HCT116 (cell line): ENCODE measurements around the gene TDRD7. TPM values are rescaled to one million over a fixed set of nuclear protein-coding genes. Genes with fewer than 3 reads are reported as not detected.
A peak's percentile ranks its signal among the peaks of the same experiment; 100 is the strongest.

Experiments used
- ATAC-seq: fragments of 200-7000 bp; cut with Tn5 transposase; 2 replicates; pipeline ENCODE4 v1.9.1; 2020; ENCODE audit warnings: mild to moderate bottlenecking, moderate library complexity
- BruUV-seq: library from RNA; stranded (reverse); fragments of 400-500 nt; replicated peaks from 2 replicates; lab custom pipeline; 2021; lab: Mats Ljungman, UMichigan
- CTCF ChIA-PET: fragments of 300-600 bp; sonication (Branson Sonifier 250); formaldehyde crosslinking; loops from one replicate; lab custom pipeline; 2021; ENCODE audit warnings: antibody characterized with exemption; lab: Charles Lee
- POLR2A ChIA-PET: fragments of 300-600, 350-600 bp; sonication (Branson Sonifier 250); formaldehyde crosslinking; loops from one replicate; lab custom pipeline; 2021; ENCODE audit warnings: antibody characterized with exemption; lab: Charles Lee
- RAD21 ChIA-PET, 2 experiments: fragments of 300-600 bp; sonication (Branson Sonifier 250); formaldehyde crosslinking; loops; one replicate each; lab custom pipeline; 2023; ENCODE audit warnings: low total read pairs in 2 of 2; ENCODE audit not compliant: uncharacterized antibody in 2 of 2, unreplicated experiment in 2 of 2, low non-redundant PET in 1 of 2; lab: Charles Lee
- DNase-seq: peaks from one replicate; pipeline ENCODE4 v3.0.0-alpha.2; 2010; ENCODE audit warnings: low read depth, low spot score
- H2AFZ ChIP-seq: fragments of 200-600 bp; shearing (Covaris generic), sonication (generic); 2 replicates; pipeline ENCODE4 v1.6.1; 2017; ENCODE audit warnings: low read depth, mixed run types, mixed read lengths, antibody characterized with exemption, low read length; ENCODE audit not compliant: poor library complexity, severe bottlenecking
- H3K27ac ChIP-seq: 2 replicates; pipeline ENCODE4 v1.5.1; 2012; ENCODE audit warnings: low read depth, low read length
- H3K27me3 ChIP-seq: fragments of 200-600 bp; sonication (generic); 2 replicates; pipeline ENCODE4 v1.6.1; 2016; ENCODE audit warnings: mixed run types, low read length, mixed read lengths; ENCODE audit not compliant: insufficient read depth
- H3K36me3 ChIP-seq, 2 experiments: fragments of 200-500 bp in 1 of 2; fragments of 200-600 bp in 1 of 2; sonication (Bioruptor generic) in 1 of 2; sonication (generic) in 1 of 2; 2 replicates each; pipeline versions ENCODE4 v1.5.1 to v1.6.1; 2014 to 2016; ENCODE audit warnings: low read length in 2 of 2, inconsistent platforms in 1 of 2, mixed read lengths in 1 of 2, mixed run types in 1 of 2; ENCODE audit not compliant: insufficient read depth in 2 of 2, control insufficient read depth in 1 of 2
- H3K4me1 ChIP-seq, 2 experiments: fragments of 200-600 bp in 1 of 2; sonication (generic) in 1 of 2; 2 replicates each; pipeline versions ENCODE4 v1.5.1 to v1.6.1; 2012 to 2017; ENCODE audit warnings: low read length in 2 of 2, inconsistent platforms in 1 of 2, mild to moderate bottlenecking in 1 of 2, mixed read lengths in 1 of 2, mixed run types in 1 of 2, moderate library complexity in 1 of 2; ENCODE audit not compliant: insufficient read depth in 2 of 2, control insufficient read depth in 1 of 2
- H3K4me2 ChIP-seq: fragments of 200-600 bp; sonication (generic); 2 replicates; pipeline ENCODE4 v1.6.1; 2017; ENCODE audit warnings: mixed run types, low read length, mixed read lengths
- H3K4me3 ChIP-seq, 2 experiments: fragments of 200-600 bp in 1 of 2; sonication (generic) in 1 of 2; replicated peaks in 1 of 2; 2 replicates each; pipeline ENCODE4 v1.5.1; 2011 to 2016; ENCODE audit warnings: low read length in 2 of 2, control low read depth in 1 of 2, low read depth in 1 of 2, mild to moderate bottlenecking in 1 of 2, mixed read lengths in 1 of 2, mixed run types in 1 of 2
- H3K79me2 ChIP-seq: fragments of 200-600 bp; sonication (generic); 2 replicates; pipeline ENCODE4 v1.6.1; 2017; ENCODE audit warnings: mild to moderate bottlenecking, mixed run types, low read length, moderate library complexity, mixed read lengths; ENCODE audit not compliant: insufficient read depth
- H3K9ac ChIP-seq: fragments of 200-600 bp; sonication (generic); 2 replicates; pipeline ENCODE4 v1.6.1; 2016; ENCODE audit warnings: low read length, mixed read lengths
- H3K9me2 ChIP-seq: fragments of 200-600 bp; sonication (generic), shearing (Covaris generic); 2 replicates; pipeline ENCODE4 v1.6.1; 2017; ENCODE audit warnings: mixed run types, mild to moderate bottlenecking, moderate library complexity; ENCODE audit not compliant: insufficient read depth
- H3K9me3 ChIP-seq, 2 experiments: fragments of 200-500 bp in 1 of 2; fragments of 200-600 bp in 1 of 2; sonication (Bioruptor generic) in 1 of 2; sonication (generic) in 1 of 2; 2 replicates each; pipeline ENCODE4 v1.6.1; 2014 to 2017; ENCODE audit warnings: low read length in 2 of 2, mixed read lengths in 2 of 2, inconsistent platforms in 1 of 2, low read depth in 1 of 2, mild to moderate bottlenecking in 1 of 2, mixed run types in 1 of 2, moderate library complexity in 1 of 2; ENCODE audit not compliant: control insufficient read depth in 1 of 2, insufficient read depth in 1 of 2
- H4K20me1 ChIP-seq: fragments of 200-600 bp; sonication (generic), shearing (Covaris generic); 2 replicates; pipeline ENCODE4 v1.6.1; 2017; ENCODE audit warnings: mixed run types, mild to moderate bottlenecking, moderate library complexity; ENCODE audit not compliant: insufficient read depth
- EGR1 ChIP-seq: IDR thresholded peaks from 2 replicates; pipeline ENCODE4 v1.6.1; 2012; ENCODE audit warnings: low read depth
- ELF1 ChIP-seq: IDR thresholded peaks from 2 replicates; pipeline ENCODE4 v1.6.1; 2012; ENCODE audit warnings: low read depth, borderline replicate concordance
- POLR2AphosphoS5 ChIP-seq: IDR thresholded peaks from 2 replicates; pipeline ENCODE4 v1.6.1; 2011; ENCODE audit warnings: mild to moderate bottlenecking, low read depth, low read length, moderate library complexity
- SIN3A ChIP-seq: IDR thresholded peaks from 2 replicates; pipeline ENCODE4 v1.6.1; 2012; ENCODE audit warnings: low read depth
- ZFX ChIP-seq: fragments of 450-650 bp; IDR thresholded peaks from 2 replicates; pipeline ENCODE4 v1.6.1; 2017
- intact Hi-C: fragments of 100-400 bp; cut with micrococcal nuclease; formaldehyde crosslinking; loops from 2 replicates; pipeline ENCODE4 v1.10.0; 2022
- total RNA-seq: library from RNA; stranded (reverse); gene quantifications from one replicate; pipeline ENCODE4 v1.2.1, GENCODE V29; 2021; ENCODE audit not compliant: unreplicated experiment
- TF ChIP-seq, protein P1 (sequence below): IDR thresholded peaks from 2 replicates; pipeline ENCODE4 v1.6.1; 2012
- TF ChIP-seq, protein P2 (sequence below): IDR thresholded peaks from 2 replicates; pipeline ENCODE4 v1.6.1; 2012; ENCODE audit warnings: low read depth

The TDRD7 gene
- total RNA-seq, 1 experiment from 2014 or later, result 8.0 TPM

GRCh38 chr9:97412626-97413385, 910 bp downstream of the TDRD7 start:
- peak overlapping the region; percentile 47; the same call in 1 of the 2 replicates for H3K27ac ChIP-seq
- DNase-seq (no peak), ATAC-seq (no peak)
- H4K20me1 ChIP-seq, result no peaks in the 10 kb centered on the region
- peak overlapping the region; percentile 63 to 69 for H3K4me3 ChIP-seq
- TF ChIP-seq SIN3A (0 out of 2 replicates have a peak, but pooled peaks have one; percentile 11), POLR2AphosphoS5 (no peak), ZFX (0 out of 2 replicates have a peak, but pooled peaks have one; percentile 24), ELF1 (peak; percentile 31; the same call in 1 of the 2 replicates), EGR1 (no peak)
- TF ChIP-seq, protein P1, sequence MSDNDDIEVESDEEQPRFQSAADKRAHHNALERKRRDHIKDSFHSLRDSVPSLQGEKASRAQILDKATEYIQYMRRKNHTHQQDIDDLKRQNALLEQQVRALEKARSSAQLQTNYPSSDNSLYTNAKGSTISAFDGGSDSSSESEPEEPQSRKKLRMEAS, result 0 out of 2 replicates have a peak, but pooled peaks have one; percentile 8
- TF ChIP-seq, protein P2, sequence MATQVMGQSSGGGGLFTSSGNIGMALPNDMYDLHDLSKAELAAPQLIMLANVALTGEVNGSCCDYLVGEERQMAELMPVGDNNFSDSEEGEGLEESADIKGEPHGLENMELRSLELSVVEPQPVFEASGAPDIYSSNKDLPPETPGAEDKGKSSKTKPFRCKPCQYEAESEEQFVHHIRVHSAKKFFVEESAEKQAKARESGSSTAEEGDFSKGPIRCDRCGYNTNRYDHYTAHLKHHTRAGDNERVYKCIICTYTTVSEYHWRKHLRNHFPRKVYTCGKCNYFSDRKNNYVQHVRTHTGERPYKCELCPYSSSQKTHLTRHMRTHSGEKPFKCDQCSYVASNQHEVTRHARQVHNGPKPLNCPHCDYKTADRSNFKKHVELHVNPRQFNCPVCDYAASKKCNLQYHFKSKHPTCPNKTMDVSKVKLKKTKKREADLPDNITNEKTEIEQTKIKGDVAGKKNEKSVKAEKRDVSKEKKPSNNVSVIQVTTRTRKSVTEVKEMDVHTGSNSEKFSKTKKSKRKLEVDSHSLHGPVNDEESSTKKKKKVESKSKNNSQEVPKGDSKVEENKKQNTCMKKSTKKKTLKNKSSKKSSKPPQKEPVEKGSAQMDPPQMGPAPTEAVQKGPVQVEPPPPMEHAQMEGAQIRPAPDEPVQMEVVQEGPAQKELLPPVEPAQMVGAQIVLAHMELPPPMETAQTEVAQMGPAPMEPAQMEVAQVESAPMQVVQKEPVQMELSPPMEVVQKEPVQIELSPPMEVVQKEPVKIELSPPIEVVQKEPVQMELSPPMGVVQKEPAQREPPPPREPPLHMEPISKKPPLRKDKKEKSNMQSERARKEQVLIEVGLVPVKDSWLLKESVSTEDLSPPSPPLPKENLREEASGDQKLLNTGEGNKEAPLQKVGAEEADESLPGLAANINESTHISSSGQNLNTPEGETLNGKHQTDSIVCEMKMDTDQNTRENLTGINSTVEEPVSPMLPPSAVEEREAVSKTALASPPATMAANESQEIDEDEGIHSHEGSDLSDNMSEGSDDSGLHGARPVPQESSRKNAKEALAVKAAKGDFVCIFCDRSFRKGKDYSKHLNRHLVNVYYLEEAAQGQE, result no peak
- H3K36me3 ChIP-seq, result no peaks in the 10 kb centered on the region
- H3K4me2 ChIP-seq, result peak overlapping the region; percentile 86
- RAD21 ChIA-PET, result interaction anchor here in 1 of 2 experiments (0.6 kb wide), 1 partner anchor 203 kb away, joined by 3 read pairs; no protein-coding TSS in a partner anchor
- no TSS peak for BruUV-seq
- peak overlapping the region; percentile 58 for H3K9ac ChIP-seq
- no peaks in the 10 kb centered on the region for H3K79me2 ChIP-seq
- no peaks in the 10 kb centered on the region for H3K27me3 ChIP-seq
- peaks cover 0 to 12% of the 10 kb centered on the region in 2 experiments; a peak in 2 of 4 replicates for H3K4me1 ChIP-seq
- peak overlapping the region; percentile 88 for H2AFZ ChIP-seq
- H3K9me3 ChIP-seq, result no peaks in the 10 kb centered on the region
- POLR2A ChIA-PET, result no interaction called here
- CTCF ChIA-PET, result interaction anchor here (0.7 to 1.3 kb wide), 3 partner anchors 10 to 558 kb away, joined by 3 to 10 read pairs (median 4); partner anchors contain the start of gene ZNF782
- intact Hi-C loops, result loop anchor here (5.0 kb wide), 1 partner anchor 556 kb away; no protein-coding TSS in a partner anchor
- H3K9me2 ChIP-seq, result no peaks in the 10 kb centered on the region
